Ectodermal cell (in vitro differentiated cells): Measurements from ENCODE around the gene TNN.

Source experiments
- H3K27ac ChIP-seq: 2 replicates; pipeline ENCODE4 v1.7.0; 2013; ENCODE audit warnings: mild to moderate bottlenecking, low read depth, low read length; ENCODE audit not compliant: insufficient read depth, poor library complexity, severe bottlenecking
- H3K27me3 ChIP-seq: 2 replicates; pipeline ENCODE4 v1.7.0; 2013; ENCODE audit warnings: mild to moderate bottlenecking, low read length; ENCODE audit not compliant: insufficient read depth, control insufficient read depth, poor library complexity, severe bottlenecking
- H3K36me3 ChIP-seq: one replicate; pipeline ENCODE4 v1.7.0; 2013; ENCODE audit warnings: low read length; ENCODE audit not compliant: control insufficient read depth, insufficient read depth
- H3K4me1 ChIP-seq: one replicate; pipeline ENCODE4 v1.7.0; 2013; ENCODE audit warnings: low read length; ENCODE audit not compliant: control insufficient read depth, insufficient read depth
- H3K4me3 ChIP-seq: 2 replicates; pipeline ENCODE4 v1.7.0; 2013; ENCODE audit warnings: low read depth, low read length, control low read depth; ENCODE audit not compliant: insufficient read depth
- H3K9me3 ChIP-seq: 2 replicates; pipeline ENCODE4 v1.7.0; 2013; ENCODE audit warnings: mild to moderate bottlenecking, low read length, moderate library complexity; ENCODE audit not compliant: control insufficient read depth
- WGBS, 2 experiments: methylation state at CpG; one replicate each; pipeline ENCODE4 v1.1.7; 2013; ENCODE audit warnings: missing lambda C conversion rate in 2 of 2; 5-methylcytosine and 5-hydroxymethylcytosine counted together

Gene TNN

DNA sequence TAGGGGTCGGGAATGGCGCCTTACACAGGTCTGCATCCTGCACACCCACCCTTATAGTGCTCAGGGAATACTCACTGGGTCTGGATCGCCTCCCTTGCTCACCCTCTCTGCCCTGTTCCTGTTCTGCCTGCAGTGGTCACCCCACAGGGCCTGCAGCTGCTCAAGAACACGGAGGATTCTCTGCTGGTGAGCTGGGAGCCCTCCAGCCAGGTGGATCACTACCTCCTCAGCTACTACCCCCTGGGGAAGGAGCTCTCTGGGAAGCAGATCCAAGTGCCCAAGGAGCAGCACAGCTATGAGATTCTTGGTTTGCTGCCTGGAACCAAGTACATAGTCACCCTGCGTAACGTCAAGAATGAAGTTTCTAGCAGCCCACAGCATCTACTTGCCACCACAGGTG is 12.4 kb downstream of the TNN start:
- H3K4me1 ChIP-seq: no peaks in the 10 kb centered on the region
- 92 to 93% methylated on average over 6 of the region's 6 CpGs for WGBS, 2 experiments
- no peak overlapping the region for H3K4me3 ChIP-seq
- no peaks in the 10 kb centered on the region for H3K27me3 ChIP-seq
- H3K27ac ChIP-seq: no peak overlapping the region
- no peaks in the 10 kb centered on the region for H3K9me3 ChIP-seq
- H3K36me3 ChIP-seq: no peaks in the 10 kb centered on the region

DNA sequence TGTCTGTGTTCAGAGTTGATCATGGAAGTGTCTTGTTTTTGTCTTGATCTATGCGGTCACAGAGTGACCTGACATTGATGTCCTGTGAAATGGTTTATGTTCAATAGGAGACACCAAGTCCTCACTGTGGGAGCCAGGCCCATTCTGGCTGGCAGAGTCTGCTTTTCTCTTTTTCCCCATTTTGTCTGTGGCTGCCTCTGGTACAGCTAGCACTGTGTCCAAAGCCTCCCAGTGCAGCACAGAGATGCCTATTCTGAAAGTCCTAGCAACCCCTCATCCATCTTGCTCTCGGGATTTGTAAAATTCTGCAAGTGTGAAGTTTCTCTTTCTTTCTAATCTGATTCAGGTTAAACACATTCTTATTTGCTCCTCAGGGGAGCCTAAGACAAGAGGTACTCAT is 14.3 kb downstream of the TNN start:
- WGBS, 2 experiments: 94% methylated on average over 2 of the region's 2 CpGs
- H3K4me3 ChIP-seq: no peak overlapping the region
- H3K27me3 ChIP-seq: no peaks in the 10 kb centered on the region

DNA sequence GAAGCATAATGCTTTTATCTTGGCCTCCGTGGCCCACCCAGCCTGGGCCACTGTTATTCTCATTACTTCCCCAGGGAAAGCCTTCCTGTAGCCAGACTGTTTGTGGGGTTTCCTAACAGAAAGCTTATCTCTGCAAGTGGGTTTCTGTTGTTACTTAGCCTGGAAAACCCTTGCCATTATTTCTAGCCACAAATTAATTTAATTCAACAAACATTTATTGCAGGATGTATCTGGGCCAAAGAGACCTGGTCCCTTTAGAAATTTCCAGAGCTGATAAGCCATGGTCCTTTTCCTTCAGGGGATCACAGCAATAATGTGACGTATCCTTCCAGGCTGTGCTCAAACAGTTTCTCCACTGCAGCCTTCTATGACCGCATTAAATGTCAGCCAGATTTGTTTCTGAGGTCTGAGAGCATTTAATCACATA is 20.9 kb downstream of the TNN start:
- WGBS, 2 experiments: 94 to 96% methylated on average over 3 of the region's 3 CpGs
- no peaks in the 10 kb centered on the region for H3K27me3 ChIP-seq
- H3K27ac ChIP-seq: no peak overlapping the region
- no peaks in the 10 kb centered on the region for H3K36me3 ChIP-seq
- H3K4me3 ChIP-seq: no peak overlapping the region
- H3K9me3 ChIP-seq: no peaks in the 10 kb centered on the region
- peaks cover 6% of the 10 kb centered on the region for H3K4me1 ChIP-seq

More for the DNA sequence above, 14.3 kb downstream of the TNN start:
- no peaks in the 10 kb centered on the region for H3K9me3 ChIP-seq
- H3K36me3 ChIP-seq: no peaks in the 10 kb centered on the region
- no peaks in the 10 kb centered on the region for H3K4me1 ChIP-seq
- H3K27ac ChIP-seq: no peak overlapping the region

DNA sequence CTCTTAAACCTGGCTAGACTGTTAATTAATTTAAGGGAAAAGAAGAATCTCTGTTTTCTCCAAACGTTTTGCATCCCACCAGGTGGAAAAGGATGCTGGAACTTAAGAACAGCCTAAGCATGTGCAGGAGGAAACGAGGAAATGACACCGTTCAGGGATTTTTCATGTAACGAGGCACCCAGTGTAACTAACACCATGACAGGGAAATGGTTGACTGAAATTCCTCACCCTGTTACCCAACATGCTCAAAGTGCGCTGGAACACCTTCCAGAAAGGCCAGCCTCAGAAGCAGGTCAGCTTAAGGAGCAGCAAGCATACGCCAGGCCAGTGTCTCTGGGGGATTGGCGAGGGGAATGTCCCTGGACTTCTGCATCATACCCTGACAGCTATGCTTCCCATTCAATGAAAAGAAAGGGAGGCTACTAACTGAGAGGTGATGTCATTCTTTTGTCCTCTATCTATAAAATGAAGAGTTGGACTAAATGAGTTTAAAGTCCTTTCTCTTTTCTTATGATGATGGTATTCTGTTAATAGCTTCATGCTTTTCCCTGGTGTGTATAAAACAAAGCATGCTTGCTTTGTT is 21.6 kb downstream of the TNN start:
- peaks cover 6% of the 10 kb centered on the region for H3K4me1 ChIP-seq
- H3K9me3 ChIP-seq: no peaks in the 10 kb centered on the region
- no peaks in the 10 kb centered on the region for H3K27me3 ChIP-seq
- H3K27ac ChIP-seq: no peak overlapping the region
- WGBS, 2 experiments: 82 to 85% methylated on average over 7 of the region's 7 CpGs
- no peaks in the 10 kb centered on the region for H3K36me3 ChIP-seq
- no peak overlapping the region for H3K4me3 ChIP-seq

DNA sequence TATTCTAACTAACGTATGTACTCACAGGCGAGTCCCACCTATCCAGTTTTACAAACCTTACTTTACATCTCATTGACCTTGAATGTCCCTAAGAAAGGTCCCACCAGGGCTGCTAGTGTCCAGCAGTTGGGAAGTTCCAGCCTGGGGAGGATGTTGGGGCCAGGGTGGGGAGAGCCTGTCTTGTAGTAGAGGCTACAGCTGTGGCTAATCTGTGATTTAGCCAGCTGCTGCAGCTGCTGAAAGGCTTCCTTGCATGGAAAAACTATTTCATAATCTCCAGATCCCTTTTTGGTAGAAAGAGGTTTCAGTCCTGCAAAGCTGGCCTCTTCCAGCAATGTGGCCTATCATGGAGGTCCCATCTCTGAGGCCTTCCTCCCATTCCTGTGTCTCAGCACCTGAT is 23.1 kb downstream of the TNN start:
- 93 to 100% methylated on average over 2 of the region's 2 CpGs for WGBS, 2 experiments
- H3K4me3 ChIP-seq: no peak overlapping the region
- H3K27ac ChIP-seq: no peak overlapping the region
- H3K27me3 ChIP-seq: no peaks in the 10 kb centered on the region
- H3K4me1 ChIP-seq: peaks cover 6% of the 10 kb centered on the region
- no peaks in the 10 kb centered on the region for H3K9me3 ChIP-seq
- H3K36me3 ChIP-seq: no peaks in the 10 kb centered on the region

DNA sequence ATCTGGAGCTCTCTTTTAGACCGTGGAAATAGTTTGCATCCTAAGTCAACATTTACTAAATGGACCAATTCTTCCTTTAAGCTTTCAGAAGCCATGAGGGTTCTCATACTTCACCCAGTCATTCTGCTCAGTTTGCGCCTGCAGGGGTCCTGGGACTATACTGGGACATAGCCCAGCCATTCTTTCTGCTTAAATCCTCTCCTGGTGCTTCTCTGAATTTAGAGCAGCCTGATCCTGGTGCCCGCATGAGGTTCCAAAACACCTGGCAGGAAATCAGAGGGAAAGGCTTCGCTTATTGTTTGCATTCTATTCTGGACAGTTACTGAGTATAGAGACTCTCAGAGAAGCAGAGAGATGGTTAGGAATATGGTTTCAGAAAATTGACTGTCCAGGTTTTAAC is 27.0 kb downstream of the TNN start:
- Histone ChIP-seq H3K27ac (no peak overlapping the region), H3K36me3 (no peaks in the 10 kb centered on the region), H3K4me3 (no peak overlapping the region), H3K27me3 (no peaks in the 10 kb centered on the region), H3K4me1 (no peaks in the 10 kb centered on the region), H3K9me3 (no peaks in the 10 kb centered on the region)
- 85 to 89% methylated on average over 4 of the region's 4 CpGs for WGBS, 2 experiments

DNA sequence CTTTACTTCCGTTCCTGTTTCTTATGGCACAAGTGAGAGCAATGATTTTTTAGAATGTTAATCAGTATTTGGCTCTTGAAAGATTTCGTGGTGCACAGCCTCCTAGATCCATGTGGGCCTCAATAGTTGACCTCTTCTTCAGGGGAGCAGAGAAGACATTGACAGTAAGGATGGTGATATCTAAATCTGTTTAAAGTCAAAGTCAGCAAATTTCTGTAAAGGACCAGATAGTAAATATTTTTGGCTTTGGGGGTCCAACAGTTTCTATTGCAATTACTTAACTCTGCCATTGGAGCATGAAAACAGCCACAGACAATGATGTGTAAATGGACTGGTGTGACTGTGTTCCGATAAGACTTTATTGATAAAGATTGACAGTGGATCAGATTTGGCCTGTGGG is 27.4 kb downstream of the TNN start:
- Histone ChIP-seq H3K27ac (no peak overlapping the region), H3K27me3 (no peaks in the 10 kb centered on the region), H3K4me1 (no peaks in the 10 kb centered on the region), H3K9me3 (no peaks in the 10 kb centered on the region), H3K4me3 (no peak overlapping the region), H3K36me3 (no peaks in the 10 kb centered on the region)
- 95 to 98% methylated on average over 3 of the region's 3 CpGs for WGBS, 2 experiments

DNA sequence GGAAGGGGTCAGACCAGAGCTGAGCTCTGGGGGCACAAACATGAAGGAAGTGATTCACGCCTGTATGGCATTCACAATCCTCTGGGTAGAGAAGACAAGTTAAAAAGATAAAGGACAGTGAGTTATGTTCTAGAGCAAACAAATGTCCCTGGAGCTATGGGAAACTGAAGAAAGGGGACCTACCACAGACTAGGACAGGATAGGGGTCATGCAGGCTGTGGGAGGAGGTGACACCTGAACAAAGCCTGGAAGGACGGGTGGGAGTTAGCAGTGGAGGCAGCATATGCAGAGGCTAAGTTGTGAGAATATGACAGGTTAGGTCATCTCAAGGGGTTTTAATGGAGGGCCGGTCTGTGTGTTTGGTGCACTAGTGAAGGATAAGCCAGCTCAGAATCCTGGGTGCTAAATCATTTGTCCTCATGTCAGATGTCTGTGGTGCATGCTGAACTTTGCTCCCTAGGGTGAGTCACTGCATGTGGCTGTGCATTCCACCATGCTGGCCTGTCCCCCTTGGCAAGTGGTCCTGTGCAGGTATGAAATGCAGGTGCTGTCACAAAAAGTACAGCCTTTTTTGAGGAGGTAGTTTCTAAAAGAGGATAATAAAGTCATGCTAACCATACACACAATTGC is 28.5 kb downstream of the TNN start:
- Histone ChIP-seq H3K4me3 (no peak overlapping the region), H3K4me1 (no peaks in the 10 kb centered on the region), H3K27ac (no peak overlapping the region), H3K9me3 (no peaks in the 10 kb centered on the region), H3K36me3 (no peaks in the 10 kb centered on the region), H3K27me3 (no peaks in the 10 kb centered on the region)
- WGBS, 2 experiments: 88 to 95% methylated on average over 3 of the region's 3 CpGs

DNA sequence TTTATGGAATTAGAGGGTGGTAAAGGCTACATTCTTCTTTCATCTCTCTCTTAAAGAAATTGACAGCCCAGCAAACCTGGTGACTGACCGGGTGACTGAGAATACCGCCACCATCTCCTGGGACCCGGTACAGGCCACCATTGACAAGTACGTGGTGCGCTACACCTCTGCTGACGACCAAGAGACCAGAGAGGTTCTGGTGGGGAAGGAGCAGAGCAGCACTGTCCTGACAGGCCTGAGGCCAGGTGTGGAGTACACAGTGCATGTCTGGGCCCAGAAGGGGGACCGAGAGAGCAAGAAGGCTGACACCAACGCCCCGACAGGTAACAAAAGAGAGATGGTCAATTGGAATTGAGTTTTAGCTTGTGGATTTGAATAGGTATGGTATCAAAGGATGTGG is 29.7 kb downstream of the TNN start:
- Histone ChIP-seq H3K36me3 (no peaks in the 10 kb centered on the region), H3K9me3 (no peaks in the 10 kb centered on the region), H3K4me1 (no peaks in the 10 kb centered on the region), H3K27me3 (no peaks in the 10 kb centered on the region), H3K27ac (no peak overlapping the region), H3K4me3 (no peak overlapping the region)
- WGBS, 2 experiments: 92 to 94% methylated on average over 9 of the region's 9 CpGs

DNA sequence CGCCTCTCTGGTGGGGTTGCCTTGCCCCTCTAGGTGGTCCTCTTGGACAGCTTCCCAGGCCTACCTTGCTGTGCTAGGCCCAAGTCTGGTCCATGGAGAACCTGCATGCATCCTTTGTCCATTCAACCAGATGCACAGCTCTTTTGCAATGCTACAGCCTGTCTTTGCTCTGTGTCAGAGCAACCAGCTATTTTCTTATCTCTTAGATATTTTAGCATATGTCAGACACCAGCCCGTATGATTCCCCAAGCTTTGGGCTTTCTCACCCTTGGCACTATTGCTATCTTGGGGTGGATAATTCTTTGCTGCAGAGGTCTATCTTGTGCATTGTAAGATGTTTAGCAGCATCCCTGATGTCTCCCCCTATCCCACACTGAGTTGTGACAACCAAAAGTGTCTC is 32.3 kb downstream of the TNN start:
- Histone ChIP-seq H3K27ac (no peak overlapping the region), H3K4me1 (no peaks in the 10 kb centered on the region), H3K36me3 (no peaks in the 10 kb centered on the region), H3K27me3 (no peaks in the 10 kb centered on the region), H3K9me3 (no peaks in the 10 kb centered on the region), H3K4me3 (no peak overlapping the region)
- 90 to 97% methylated on average over 2 of the region's 2 CpGs for WGBS, 2 experiments
